DOHH2 (cell line): ENCODE measurements around the gene PPP1R3F.

Experiments used
- H3F3A ChIP-seq: fragments of 200-600 bp; sonication (generic), shearing (Covaris generic); 2 replicates; pipeline ENCODE4 v1.6.0; 2016; ENCODE audit warnings: antibody characterized with exemption, mild to moderate bottlenecking; ENCODE audit not compliant: control insufficient read depth, insufficient read depth
- H3K27ac ChIP-seq: fragments of 200-600 bp; sonication (generic); 2 replicates; pipeline ENCODE4 v1.5.1; 2014; ENCODE audit warnings: low read depth, mild to moderate bottlenecking, low read length, moderate library complexity
- H3K27me3 ChIP-seq: fragments of 200-600 bp; sonication (generic); 2 replicates; pipeline ENCODE4 v1.6.1; 2014; ENCODE audit warnings: mild to moderate bottlenecking, low read length, mixed read lengths; ENCODE audit not compliant: control insufficient read depth
- H3K36me3 ChIP-seq: fragments of 200-600 bp; sonication (generic); 2 replicates; pipeline ENCODE4 v1.6.1; 2014; ENCODE audit warnings: mild to moderate bottlenecking, low read length, moderate library complexity, mixed read lengths; ENCODE audit not compliant: control insufficient read depth
- H3K4me1 ChIP-seq: fragments of 200-600 bp; sonication (generic); 2 replicates; pipeline ENCODE4 v1.6.1; 2014; ENCODE audit warnings: mild to moderate bottlenecking, low read length, mixed read lengths; ENCODE audit not compliant: control insufficient read depth
- H3K4me2 ChIP-seq: fragments of 200-600 bp; sonication (generic); 2 replicates; pipeline ENCODE4 v1.6.0; 2014; ENCODE audit warnings: mild to moderate bottlenecking, low read length, moderate library complexity
- H3K4me3 ChIP-seq: fragments of 200-600 bp; sonication (generic); 2 replicates; pipeline ENCODE4 v1.5.1; 2014; ENCODE audit warnings: mild to moderate bottlenecking, low read length, mixed read lengths
- H3K79me2 ChIP-seq: fragments of 200-600 bp; sonication (generic); 2 replicates; pipeline ENCODE4 v1.6.1; 2014; ENCODE audit warnings: mild to moderate bottlenecking, low read length, mixed read lengths; ENCODE audit not compliant: control insufficient read depth
- H3K9me2 ChIP-seq: fragments of 200-600 bp; sonication (generic); replicated peaks from 2 replicates; pipeline ENCODE4 v1.6.1; 2014; ENCODE audit warnings: mild to moderate bottlenecking, low read length, mixed read lengths; ENCODE audit not compliant: control insufficient read depth
- H3K9me3 ChIP-seq: fragments of 200-600 bp; sonication (generic); 2 replicates; pipeline ENCODE4 v1.6.1; 2014; ENCODE audit warnings: antibody characterized with exemption, low read length, mixed read lengths; ENCODE audit not compliant: control insufficient read depth, insufficient read depth
- H4K20me1 ChIP-seq: fragments of 200-600 bp; sonication (generic); 2 replicates; pipeline ENCODE4 v1.6.0; 2014; ENCODE audit warnings: low read depth, mild to moderate bottlenecking, antibody characterized with exemption, low read length, moderate library complexity; ENCODE audit not compliant: control insufficient read depth, insufficient read depth
- EZH2phosphoT487 ChIP-seq: fragments of 200-600 bp; sonication (generic); IDR thresholded peaks from 2 replicates; pipeline ENCODE4 v1.6.1; 2017; ENCODE audit warnings: borderline replicate concordance, mild to moderate bottlenecking, antibody characterized with exemption, low read length, moderate library complexity, mixed read lengths
- TF ChIP-seq, protein P1 (sequence below): fragments of 200-600 bp; sonication (generic); IDR thresholded peaks from one replicate; pipeline ENCODE4 v1.5.1; 2014; ENCODE audit warnings: antibody characterized with exemption, mild to moderate bottlenecking, low read depth, low read length; ENCODE audit not compliant: poor library complexity, severe bottlenecking

The PPP1R3F gene

DNA sequence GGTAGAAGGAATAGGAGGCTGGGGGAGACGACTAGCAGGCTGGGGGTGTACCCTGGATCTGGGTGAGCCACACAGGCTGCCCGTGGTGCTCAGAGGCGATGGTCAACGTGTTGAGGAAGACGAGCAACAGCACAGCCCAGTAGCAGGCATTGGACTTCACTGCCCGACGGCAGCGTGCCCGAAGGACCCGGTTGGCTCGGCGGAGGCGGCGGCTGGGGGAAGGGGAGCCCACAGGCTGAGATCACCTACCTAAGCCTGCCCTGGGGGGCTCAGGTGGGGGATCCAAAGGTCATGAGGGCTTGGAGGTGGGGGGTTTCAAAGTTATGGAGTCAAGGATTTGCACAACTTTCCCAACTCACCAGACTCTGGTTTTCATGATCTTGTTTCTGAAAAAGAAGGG lies 43.7 kb upstream of the PPP1R3F start:
- Histone ChIP-seq H3F3A (no peaks in the 10 kb centered on the region), H3K36me3 (no peaks in the 10 kb centered on the region), H3K9me2 (no peaks in the 10 kb centered on the region), H3K79me2 (no peaks in the 10 kb centered on the region), H4K20me1 (no peaks in the 10 kb centered on the region), H3K27me3 (no peaks in the 10 kb centered on the region), H3K4me1 (peaks cover 9% of the 10 kb centered on the region; the same call in 1 of the 2 replicates), H3K9me3 (no peaks in the 10 kb centered on the region), H3K4me3 (no peak overlapping the region), H3K27ac (no peak overlapping the region), H3K4me2 (no peak overlapping the region)
- TF ChIP-seq, protein P1, sequence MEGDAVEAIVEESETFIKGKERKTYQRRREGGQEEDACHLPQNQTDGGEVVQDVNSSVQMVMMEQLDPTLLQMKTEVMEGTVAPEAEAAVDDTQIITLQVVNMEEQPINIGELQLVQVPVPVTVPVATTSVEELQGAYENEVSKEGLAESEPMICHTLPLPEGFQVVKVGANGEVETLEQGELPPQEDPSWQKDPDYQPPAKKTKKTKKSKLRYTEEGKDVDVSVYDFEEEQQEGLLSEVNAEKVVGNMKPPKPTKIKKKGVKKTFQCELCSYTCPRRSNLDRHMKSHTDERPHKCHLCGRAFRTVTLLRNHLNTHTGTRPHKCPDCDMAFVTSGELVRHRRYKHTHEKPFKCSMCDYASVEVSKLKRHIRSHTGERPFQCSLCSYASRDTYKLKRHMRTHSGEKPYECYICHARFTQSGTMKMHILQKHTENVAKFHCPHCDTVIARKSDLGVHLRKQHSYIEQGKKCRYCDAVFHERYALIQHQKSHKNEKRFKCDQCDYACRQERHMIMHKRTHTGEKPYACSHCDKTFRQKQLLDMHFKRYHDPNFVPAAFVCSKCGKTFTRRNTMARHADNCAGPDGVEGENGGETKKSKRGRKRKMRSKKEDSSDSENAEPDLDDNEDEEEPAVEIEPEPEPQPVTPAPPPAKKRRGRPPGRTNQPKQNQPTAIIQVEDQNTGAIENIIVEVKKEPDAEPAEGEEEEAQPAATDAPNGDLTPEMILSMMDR: no peak
- no peak for TF ChIP-seq EZH2phosphoT487

DNA sequence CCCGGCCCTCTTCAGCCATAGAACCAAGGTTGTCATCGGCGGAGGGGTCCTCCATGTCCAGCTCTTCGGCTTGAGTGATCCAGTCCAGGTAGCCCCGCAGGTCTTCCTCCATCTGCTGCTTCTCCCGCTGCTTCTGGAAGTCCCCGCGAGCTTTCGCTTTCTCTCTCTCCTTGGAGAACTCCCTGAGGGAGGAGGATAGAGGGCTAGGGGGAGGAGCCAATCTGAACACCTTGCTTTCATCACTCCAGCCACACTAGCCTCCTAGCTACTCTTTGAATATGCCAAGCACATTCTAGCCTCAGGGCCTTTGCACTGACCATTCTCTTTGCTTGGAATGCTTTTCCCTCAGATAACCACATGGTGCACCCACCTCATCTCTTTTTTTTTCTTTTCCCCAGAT lies 42.6 kb upstream of the PPP1R3F start:
- Histone ChIP-seq H3K27me3 (no peaks in the 10 kb centered on the region), H3K79me2 (no peaks in the 10 kb centered on the region), H3F3A (no peaks in the 10 kb centered on the region), H3K9me3 (no peaks in the 10 kb centered on the region), H3K9me2 (no peaks in the 10 kb centered on the region), H3K4me3 (no peak overlapping the region), H3K4me2 (no peak overlapping the region), H4K20me1 (no peaks in the 10 kb centered on the region), H3K27ac (no peak overlapping the region), H3K4me1 (peaks cover 9% of the 10 kb centered on the region; the same call in 1 of the 2 replicates), H3K36me3 (no peaks in the 10 kb centered on the region)
- TF ChIP-seq EZH2phosphoT487: no peak
- TF ChIP-seq, protein P1: no peak

DNA sequence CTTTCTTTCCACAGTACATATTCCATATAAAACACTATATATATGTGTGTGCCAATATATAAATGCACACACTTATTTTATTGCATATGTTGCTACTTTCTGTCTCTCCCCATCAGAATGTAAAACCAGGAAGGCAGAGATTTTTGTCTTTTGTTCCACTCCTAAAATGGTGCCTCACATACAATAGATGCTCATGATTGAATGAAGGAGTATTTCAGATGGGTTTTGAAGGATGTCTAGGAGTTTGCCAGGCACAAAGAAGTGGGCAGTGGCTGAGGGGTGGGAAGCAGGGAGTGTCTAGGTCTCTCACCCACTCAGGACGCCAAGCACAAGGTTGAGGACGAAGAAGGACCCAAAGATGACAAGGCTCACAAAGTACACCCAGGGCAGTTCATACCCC lies 41.9 kb upstream of the PPP1R3F start:
- Histone ChIP-seq H3K79me2 (no peaks in the 10 kb centered on the region), H3K4me3 (no peak overlapping the region), H3K36me3 (no peaks in the 10 kb centered on the region), H3K27ac (no peak overlapping the region), H3K4me2 (no peak overlapping the region), H3K4me1 (peaks cover 9% of the 10 kb centered on the region; the same call in 1 of the 2 replicates), H4K20me1 (no peaks in the 10 kb centered on the region), H3K27me3 (no peaks in the 10 kb centered on the region), H3K9me3 (no peaks in the 10 kb centered on the region), H3F3A (no peaks in the 10 kb centered on the region), H3K9me2 (no peaks in the 10 kb centered on the region)
- TF ChIP-seq, protein P1: no peak
- TF ChIP-seq EZH2phosphoT487: no peak
